ENCODE data around the gene SP1.

GRCh38 chr12:53338916-53339315 lies 41.1 kb upstream of the SP1 start:
- TF ChIP-seq EZH2 (IDR thresholded peaks at IDR 0.05; ENCODE audit: borderline replicate concordance, insufficient read depth, low read depth, low read length, poor library complexity, severe bottlenecking) (no peak), CTCF (IDR thresholded peaks at IDR 0.05) (no peak)
